ENCODE data around the gene OR10G6.
"Not testable (repeated sequence)": the region's sequence is repeated elsewhere in the genome, so short reads cannot be mapped to it uniquely, and the experiment has no call there.

Gene OR10G6

GRCh38 chr11:123995119-123995518, at the start of gene OR10G6:
Gene OR10G6, minus strand, starts transcription at chr11:123995161. Its CDS starts 0 bp downstream, at chr11:123995161.
- DNase-seq (ENCODE audit: low spot score), result no peak

- no peak for DNase-seq (ENCODE audit: low spot score)
Observed at GRCh38 chr11:124043420-124043819, 48.5 kb upstream of the OR10G6 start.

GRCh38 chr11:124041254-124041653, 46.3 kb upstream of the OR10G6 start, which contains the start of gene OR10G7:
Gene OR10G7, minus strand, starts transcription at chr11:124041325. Its CDS starts 2,324 bp downstream, at chr11:124039001.
- DNase-seq (ENCODE audit: low spot score), result no peak

GRCh38 chr11:124039557-124039956, 44.6 kb upstream of the OR10G6 start:
- no peak for DNase-seq (ENCODE audit: low spot score)

- no peak for DNase-seq (ENCODE audit: low spot score)
Observed at GRCh38 chr11:124036666-124037065, 41.7 kb upstream of the OR10G6 start.

- DNase-seq (ENCODE audit: low spot score), result no peak
Observed at GRCh38 chr11:124026498-124026897, 31.5 kb upstream of the OR10G6 start, which contains the start of gene OR10G8. Gene OR10G8, plus strand, starts transcription at chr11:124026798. Its CDS starts 2,825 bp downstream, at chr11:124029623.

- DNase-seq (ENCODE audit: low spot score), result not testable (repeated sequence)
Observed at GRCh38 chr11:124015837-124016236, 20.9 kb upstream of the OR10G6 start.

- no peak for DNase-seq (ENCODE audit: low spot score)
Observed at GRCh38 chr11:124012697-124013096, 17.7 kb upstream of the OR10G6 start, which contains the start of gene OR10G4. Gene OR10G4, plus strand, starts transcription at chr11:124012997. Its CDS starts 2,578 bp downstream, at chr11:124015575.

GRCh38 chr11:123979311-123979710, 15.7 kb downstream of the OR10G6 start:
- DNase-seq (ENCODE audit: low spot score), result no peak

- DNase-seq (ENCODE audit: low spot score), result no peak
Observed at GRCh38 chr11:123977731-123978347, 17.1 kb downstream of the OR10G6 start, which contains the start of gene OR10S1. Gene OR10S1, minus strand, starts transcription at chr11:123977781. Its CDS starts 117 bp downstream, at chr11:123977664.

- no peak for DNase-seq (ENCODE audit: low spot score)
Observed at GRCh38 chr11:123976770-123977560, 18.0 kb downstream of the OR10G6 start.

- no peak for DNase-seq (ENCODE audit: low spot score)
Observed at GRCh38 chr11:123973816-123974215, 21.1 kb downstream of the OR10G6 start.

GRCh38 chr11:123956752-123957151, 38.2 kb downstream of the OR10G6 start:
- DNase-seq (ENCODE audit: low spot score), result no peak

- no peak for DNase-seq (ENCODE audit: low spot score)
Observed at GRCh38 chr11:123945132-123945531, 49.8 kb downstream of the OR10G6 start.

Data from ecto neural progenitor cell (in vitro differentiated cells).